Activated naive CD4-positive, alpha-beta T cell treated with anti-CD3 and anti-CD28 coated beads for 36 hours (primary cell): ENCODE measurements around the gene ALDOC. TPM values are rescaled to one million over a fixed set of nuclear protein-coding genes. Genes with fewer than 3 reads are reported as not detected.
A peak's percentile ranks its signal among the peaks of the same experiment; 100 is the strongest.

ENCODE experiments used
- CTCF ChIA-PET: fragments of 350-600 bp; sonication (Branson Sonifier 250); formaldehyde crosslinking; loops from one replicate; lab custom pipeline; 2021; ENCODE audit warnings: antibody characterized with exemption; lab: Charles Lee
- DNase-seq: peaks from one replicate; pipeline ENCODE4 v3.0.0-alpha.2; 2020
- H3K27ac Mint-ChIP-seq: one replicate; pipeline ENCODE4 v1.8.0; 2021; ENCODE audit warnings: mild to moderate bottlenecking, mixed read lengths
- H3K27me3 Mint-ChIP-seq: one replicate; pipeline ENCODE4 v1.8.0; 2021; ENCODE audit warnings: low read depth, mixed read lengths
- H3K36me3 Mint-ChIP-seq: one replicate; pipeline ENCODE4 v1.8.0; 2021; ENCODE audit warnings: low read depth, mixed read lengths
- H3K4me1 Mint-ChIP-seq: one replicate; pipeline ENCODE4 v1.8.0; 2021; ENCODE audit warnings: low read depth, mixed read lengths
- H3K4me3 Mint-ChIP-seq: one replicate; pipeline ENCODE4 v1.8.0; 2021; ENCODE audit warnings: mild to moderate bottlenecking, moderate library complexity, mixed read lengths
- H3K9me3 Mint-ChIP-seq: one replicate; pipeline ENCODE4 v1.8.0; 2021; ENCODE audit warnings: mixed read lengths
- intact Hi-C: fragments of 100-400 bp; cut with micrococcal nuclease; formaldehyde crosslinking; loops from one replicate; pipeline ENCODE4 v1.15.1; 2023
- total RNA-seq, 2 experiments: library from RNA; stranded (reverse); gene quantifications; one replicate each; pipeline ENCODE4 v1.2.3, GENCODE V29; 2021

ALDOC gene
- 10 to 100 TPM; 65.6 to 66.2 TPM for total RNA-seq

DNA sequence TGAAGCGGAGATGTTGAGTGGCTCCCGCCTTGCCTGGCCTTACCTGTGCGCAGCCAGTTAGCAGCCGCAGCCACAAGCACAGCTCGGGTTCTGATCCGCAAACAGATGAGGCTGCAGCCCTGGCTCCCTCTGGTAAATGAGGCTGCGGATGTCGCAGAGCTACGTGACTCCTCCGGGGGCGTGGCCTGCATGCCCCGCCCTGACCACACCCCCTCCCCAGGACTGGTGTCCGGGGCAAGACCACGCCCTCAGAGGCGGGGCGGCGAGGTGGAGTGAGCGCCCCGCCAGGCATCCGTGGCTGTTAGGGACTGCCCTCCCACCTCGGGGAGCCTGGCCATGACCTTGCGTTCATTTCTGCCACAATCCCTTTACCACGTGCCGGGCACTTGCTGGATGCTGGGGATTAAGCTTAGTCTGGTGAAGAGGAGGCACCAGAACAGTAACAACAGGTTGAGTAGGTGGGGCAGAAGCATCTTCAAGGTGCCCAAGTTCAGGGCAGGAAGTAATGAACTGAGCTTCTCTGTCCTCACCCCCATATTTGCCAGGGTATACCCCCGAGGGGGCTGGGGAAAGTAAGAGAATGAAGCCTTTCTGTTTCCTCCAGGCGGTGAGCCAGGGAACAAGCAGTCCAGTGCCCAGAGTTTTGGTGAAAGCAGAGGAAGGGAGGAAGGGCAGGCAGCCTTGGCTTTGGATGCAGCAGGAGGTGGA is at the start of gene ALDOC:
Gene ALDOC (minus strand): TSS at position 138 of the 708 bp plus-strand sequence. CDS start 1,363 bp downstream, outside the sequence.
- H3K27me3 Mint-ChIP-seq = no peaks in the 10 kb centered on the region
- no peaks in the 10 kb centered on the region for H3K9me3 Mint-ChIP-seq
- DNase-seq = peak; percentile 98
- peak within 1 kb of the TSS; percentile 84 for H3K27ac Mint-ChIP-seq
- CTCF ChIA-PET = interaction anchor here (1.0 to 2.8 kb wide), 6 partner anchors 11 to 160 kb away, joined by 3 to 17 read pairs (median 4); no protein-coding TSS in a partner anchor
- peak within 1 kb of the TSS; percentile 80 for H3K4me3 Mint-ChIP-seq
- peaks cover 31% of the 10 kb centered on the region for H3K36me3 Mint-ChIP-seq
- intact Hi-C loops = loop anchor here (1.0 to 10.0 kb wide), 5 partner anchors 22 to 532 kb away; partner anchors contain the start of genes NLK, PHF12, SPAG5 and UNC119
- peaks cover 40% of the 10 kb centered on the region for H3K4me1 Mint-ChIP-seq

- CTCF ChIA-PET = no interaction called here
- Mint-ChIP-seq H3K4me3 (no peak overlapping the region), H3K27me3 (no peaks in the 10 kb centered on the region), H3K27ac (no peak overlapping the region), H3K4me1 (peaks cover 7% of the 10 kb centered on the region), H3K9me3 (no peaks in the 10 kb centered on the region), H3K36me3 (peaks cover 32% of the 10 kb centered on the region)
- no peak for DNase-seq
- intact Hi-C loops = no loop called here
These were observed 47.5 kb upstream of the ALDOC start for GRCh38 chr17:28624148-28624547.

- Mint-ChIP-seq H3K27ac (no peak overlapping the region), H3K4me3 (no peak overlapping the region), H3K9me3 (no peaks in the 10 kb centered on the region), H3K36me3 (peaks cover 34% of the 10 kb centered on the region), H3K4me1 (peaks cover 7% of the 10 kb centered on the region), H3K27me3 (no peaks in the 10 kb centered on the region)
- DNase-seq = no peak
- CTCF ChIA-PET = no interaction called here
- intact Hi-C loops = no loop called here
These were observed 47.0 kb upstream of the ALDOC start for GRCh38 chr17:28623696-28624095.

- Mint-ChIP-seq H3K36me3 (peaks cover 33% of the 10 kb centered on the region), H3K27me3 (no peaks in the 10 kb centered on the region), H3K4me3 (no peak overlapping the region), H3K9me3 (no peaks in the 10 kb centered on the region), H3K4me1 (peaks cover 6% of the 10 kb centered on the region), H3K27ac (no peak overlapping the region)
- intact Hi-C loops = no loop called here
- CTCF ChIA-PET = interaction anchor here (0.7 kb wide), 1 partner anchor 10 kb away, joined by 4 read pairs; no protein-coding TSS in a partner anchor
- DNase-seq = no peak
These were observed 45.5 kb upstream of the ALDOC start for GRCh38 chr17:28622186-28622585.

DNA sequence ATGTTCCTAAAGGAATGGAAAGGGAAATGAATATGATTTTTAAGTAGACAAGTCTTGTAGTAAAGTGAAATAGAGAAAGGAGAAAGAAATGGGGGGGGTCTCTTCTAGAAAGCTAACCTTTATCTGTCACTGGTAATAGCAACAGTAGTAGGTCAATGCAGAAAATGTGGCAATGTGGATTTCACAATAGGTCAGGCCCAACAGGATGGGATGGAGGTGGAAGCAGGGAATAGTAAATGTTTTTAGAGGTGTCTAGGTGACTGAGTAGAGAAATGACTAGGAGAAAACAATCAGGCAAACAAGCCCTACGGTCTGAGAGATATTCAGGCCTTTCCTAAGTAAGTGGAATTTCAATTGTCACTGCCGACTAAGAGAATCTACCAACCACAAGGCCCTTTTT is 43.3 kb upstream of the ALDOC start:
- Mint-ChIP-seq H3K27me3 (no peaks in the 10 kb centered on the region), H3K27ac (no peak overlapping the region), H3K4me1 (no peaks in the 10 kb centered on the region), H3K9me3 (no peaks in the 10 kb centered on the region), H3K4me3 (no peak overlapping the region), H3K36me3 (peaks cover 30% of the 10 kb centered on the region)
- CTCF ChIA-PET = no interaction called here
- intact Hi-C loops = no loop called here
- no peak for DNase-seq

GRCh38 chr17:28618464-28618863 is 41.8 kb upstream of the ALDOC start:
- Mint-ChIP-seq H3K27me3 (no peaks in the 10 kb centered on the region), H3K27ac (no peak overlapping the region), H3K4me3 (no peak overlapping the region), H3K4me1 (peaks cover 3% of the 10 kb centered on the region), H3K9me3 (no peaks in the 10 kb centered on the region), H3K36me3 (peaks cover 31% of the 10 kb centered on the region)
- intact Hi-C loops = no loop called here
- DNase-seq = no peak
- CTCF ChIA-PET = interaction anchor here (0.6 to 1.1 kb wide), 4 partner anchors 16 to 135 kb away, joined by 3 to 4 read pairs (median 3); no protein-coding TSS in a partner anchor

DNA sequence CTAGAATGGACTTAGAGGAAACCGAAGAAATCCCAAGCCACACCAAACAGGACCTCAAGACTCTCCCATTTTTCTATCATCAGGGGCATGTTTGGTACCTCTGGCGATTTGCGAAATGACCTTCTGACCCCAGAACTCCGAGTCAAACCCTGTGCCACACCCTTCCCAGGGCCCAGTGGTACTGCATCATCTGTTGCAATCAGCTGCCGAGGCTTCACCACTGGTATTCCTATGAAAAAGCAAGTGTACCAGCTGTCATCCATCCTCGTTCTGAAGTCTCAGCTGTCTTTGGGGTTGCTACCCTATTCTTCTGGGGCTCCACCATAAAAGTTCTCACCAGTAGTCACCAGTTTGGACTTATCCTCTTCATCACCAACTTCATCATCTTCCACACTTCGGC is 39.6 kb upstream of the ALDOC start:
- CTCF ChIA-PET = no interaction called here
- DNase-seq = no peak
- H3K27me3 Mint-ChIP-seq = no peaks in the 10 kb centered on the region

GRCh38 chr17:28615260-28615940 is 38.7 kb upstream of the ALDOC start:
- CTCF ChIA-PET = no interaction called here
- no peak overlapping the region for H3K27ac Mint-ChIP-seq
- DNase-seq = no peak
- no peak overlapping the region for H3K4me3 Mint-ChIP-seq
- H3K36me3 Mint-ChIP-seq = peaks cover 26% of the 10 kb centered on the region
- intact Hi-C loops = no loop called here
- no peaks in the 10 kb centered on the region for H3K9me3 Mint-ChIP-seq
- peaks cover 3% of the 10 kb centered on the region for H3K4me1 Mint-ChIP-seq
- H3K27me3 Mint-ChIP-seq = no peaks in the 10 kb centered on the region

More for the DNA sequence above, 39.6 kb upstream of the ALDOC start:
- Mint-ChIP-seq H3K27ac (no peak overlapping the region), H3K4me3 (no peak overlapping the region), H3K9me3 (no peaks in the 10 kb centered on the region), H3K4me1 (peaks cover 3% of the 10 kb centered on the region), H3K36me3 (peaks cover 26% of the 10 kb centered on the region)
- intact Hi-C loops = no loop called here

GRCh38 chr17:28613931-28614381 is 37.3 kb upstream of the ALDOC start, which contains the start of gene RSKR:
RSKR (minus strand) TSS chr17:28614185; CDS start chr17:28614161, 24 bp downstream.
- Mint-ChIP-seq H3K27ac (no peak within 1 kb of the TSS), H3K4me3 (no peak within 1 kb of the TSS), H3K9me3 (no peaks in the 10 kb centered on the region), H3K27me3 (no peaks in the 10 kb centered on the region), H3K36me3 (peaks cover 27% of the 10 kb centered on the region), H3K4me1 (peaks cover 3% of the 10 kb centered on the region)
- intact Hi-C loops = loop anchor here (1.0 kb wide), 2 partner anchors 66 to 120 kb away; no protein-coding TSS in a partner anchor
- no peak for DNase-seq
- CTCF ChIA-PET = interaction anchor here (1.3 kb wide), 1 partner anchor 23 kb away, joined by 7 read pairs; no protein-coding TSS in a partner anchor

GRCh38 chr17:28612936-28613872 is 36.5 kb upstream of the ALDOC start:
- peaks cover 3% of the 10 kb centered on the region for H3K4me1 Mint-ChIP-seq
- no peaks in the 10 kb centered on the region for H3K9me3 Mint-ChIP-seq
- peaks cover 24% of the 10 kb centered on the region for H3K36me3 Mint-ChIP-seq
- no peak overlapping the region for H3K27ac Mint-ChIP-seq
- intact Hi-C loops = loop anchor here (1.0 kb wide), 2 partner anchors 65 to 119 kb away; no protein-coding TSS in a partner anchor
- peak; percentile 52 for DNase-seq
- H3K27me3 Mint-ChIP-seq = no peaks in the 10 kb centered on the region
- no peak overlapping the region for H3K4me3 Mint-ChIP-seq
- CTCF ChIA-PET = interaction anchor here (0.6 to 1.6 kb wide), 17 partner anchors 9 to 183 kb away, joined by 3 to 10 read pairs (median 4); partner anchors contain the start of genes BLTP2, PIGS and SPAG5

- peaks cover 22% of the 10 kb centered on the region for H3K36me3 Mint-ChIP-seq
- no peaks in the 10 kb centered on the region for H3K27me3 Mint-ChIP-seq
- no peaks in the 10 kb centered on the region for H3K9me3 Mint-ChIP-seq
- CTCF ChIA-PET = interaction anchor here (0.6 to 1.6 kb wide), 17 partner anchors 9 to 183 kb away, joined by 3 to 10 read pairs (median 4); partner anchors contain the start of genes BLTP2, PIGS and SPAG5
- DNase-seq = no peak
- intact Hi-C loops = no loop called here
- no peak overlapping the region for H3K4me3 Mint-ChIP-seq
- peaks cover 3% of the 10 kb centered on the region for H3K4me1 Mint-ChIP-seq
- no peak overlapping the region for H3K27ac Mint-ChIP-seq
These were observed 35.8 kb upstream of the ALDOC start for GRCh38 chr17:28612531-28612930.
